SKM-1 treated with dmso at 0.1 percent for 144 hours (cell line): Measurements from ENCODE around the gene CIB1.
"Not testable (repeated sequence)": the region's sequence is repeated elsewhere in the genome, so short reads cannot be mapped to it uniquely, and the experiment has no call there.

ENCODE experiments used
- DNase-seq: peaks from one replicate; lab custom pipeline; 2025; ENCODE audit not compliant: unreplicated experiment; lab: John Stamatoyannopoulos, UW

Gene CIB1

DNA sequence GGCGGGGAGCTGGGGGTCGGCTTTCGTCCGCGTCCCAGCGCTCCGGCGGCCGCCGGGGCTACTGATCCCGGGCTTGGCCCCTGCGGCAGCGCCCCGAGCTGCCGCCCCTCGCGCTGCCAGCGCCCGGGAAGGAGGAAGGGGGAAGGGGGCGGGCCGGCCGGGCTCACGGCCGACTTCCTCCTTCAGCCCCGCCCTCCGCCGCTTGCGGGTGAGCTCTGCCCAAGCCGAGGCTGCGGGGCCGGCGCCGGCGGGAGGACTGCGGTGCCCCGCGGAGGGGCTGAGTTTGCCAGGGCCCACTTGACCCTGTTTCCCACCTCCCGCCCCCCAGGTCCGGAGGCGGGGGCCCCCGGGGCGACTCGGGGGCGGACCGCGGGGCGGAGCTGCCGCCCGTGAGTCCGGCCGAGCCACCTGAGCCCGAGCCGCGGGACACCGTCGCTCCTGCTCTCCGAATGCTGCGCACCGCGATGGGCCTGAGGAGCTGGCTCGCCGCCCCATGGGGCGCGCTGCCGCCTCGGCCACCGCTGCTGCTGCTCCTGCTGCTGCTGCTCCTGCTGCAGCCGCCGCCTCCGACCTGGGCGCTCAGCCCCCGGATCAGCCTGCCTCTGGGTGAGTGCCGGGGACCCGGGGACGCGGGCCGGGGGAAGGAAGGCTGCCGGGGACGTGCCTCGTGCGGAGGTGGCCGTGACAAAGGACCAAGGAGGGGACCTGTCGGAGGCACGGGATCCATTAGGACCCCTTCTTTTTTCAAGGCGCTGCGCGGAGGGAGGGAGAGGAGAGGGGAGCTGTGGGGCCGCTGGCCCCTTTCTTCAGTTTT is 32.4 kb downstream of the CIB1 start, which contains the start of gene SEMA4B:
SEMA4B (plus strand) TSS at position 201 of the 814 bp plus-strand sequence; CDS start at position 450, 249 bp downstream.
- DNase-seq: peak; percentile 61

DNA sequence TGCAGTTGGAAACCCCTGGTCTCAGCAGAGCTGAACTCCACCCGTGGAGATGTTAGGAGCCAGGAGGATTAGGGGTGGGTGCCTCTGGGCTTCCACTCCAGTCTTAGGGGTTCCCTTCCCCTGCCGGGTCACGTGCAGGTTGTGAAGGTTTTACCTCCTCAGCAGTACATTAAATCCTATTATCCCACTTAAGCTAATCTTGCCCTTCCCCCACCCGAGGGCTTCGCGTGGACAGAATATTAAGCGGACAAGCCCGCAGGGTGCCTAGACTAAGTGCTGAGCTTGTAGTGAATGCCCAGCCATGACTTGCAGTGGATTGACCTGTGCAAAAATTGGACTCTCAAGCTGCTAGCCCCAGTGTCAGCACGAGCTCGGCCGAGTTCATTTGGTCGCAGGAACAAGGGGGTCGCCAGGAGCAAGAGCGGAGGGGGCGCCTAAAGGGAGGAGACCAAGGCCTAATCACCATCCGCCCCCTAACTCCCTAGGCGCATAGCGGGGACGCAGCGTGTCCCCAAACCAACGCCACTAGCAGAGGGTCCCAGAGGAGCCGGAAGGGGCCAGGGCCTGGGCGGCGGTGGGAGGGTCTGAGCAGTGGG is 33.1 kb downstream of the CIB1 start:
- DNase-seq: no peak

DNA sequence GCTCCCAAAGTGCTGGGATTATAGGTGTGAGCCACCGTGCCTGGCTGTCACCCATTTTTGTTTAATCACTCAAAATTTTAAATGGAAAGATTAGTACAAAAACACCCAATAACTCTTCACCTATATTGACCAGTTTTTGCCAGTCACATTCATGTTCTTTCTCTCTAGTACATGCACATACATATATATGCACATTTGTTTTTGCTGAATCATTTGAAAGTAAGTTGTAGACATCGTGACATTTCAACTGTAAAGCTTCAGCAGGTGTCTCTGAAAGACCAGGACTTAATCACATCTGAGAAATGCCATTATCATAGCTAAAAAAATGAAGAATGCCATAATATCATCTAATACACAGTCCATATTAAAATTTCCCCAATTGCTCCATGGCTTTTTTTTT is 39.1 kb downstream of the CIB1 start:
- no peak for DNase-seq

DNA sequence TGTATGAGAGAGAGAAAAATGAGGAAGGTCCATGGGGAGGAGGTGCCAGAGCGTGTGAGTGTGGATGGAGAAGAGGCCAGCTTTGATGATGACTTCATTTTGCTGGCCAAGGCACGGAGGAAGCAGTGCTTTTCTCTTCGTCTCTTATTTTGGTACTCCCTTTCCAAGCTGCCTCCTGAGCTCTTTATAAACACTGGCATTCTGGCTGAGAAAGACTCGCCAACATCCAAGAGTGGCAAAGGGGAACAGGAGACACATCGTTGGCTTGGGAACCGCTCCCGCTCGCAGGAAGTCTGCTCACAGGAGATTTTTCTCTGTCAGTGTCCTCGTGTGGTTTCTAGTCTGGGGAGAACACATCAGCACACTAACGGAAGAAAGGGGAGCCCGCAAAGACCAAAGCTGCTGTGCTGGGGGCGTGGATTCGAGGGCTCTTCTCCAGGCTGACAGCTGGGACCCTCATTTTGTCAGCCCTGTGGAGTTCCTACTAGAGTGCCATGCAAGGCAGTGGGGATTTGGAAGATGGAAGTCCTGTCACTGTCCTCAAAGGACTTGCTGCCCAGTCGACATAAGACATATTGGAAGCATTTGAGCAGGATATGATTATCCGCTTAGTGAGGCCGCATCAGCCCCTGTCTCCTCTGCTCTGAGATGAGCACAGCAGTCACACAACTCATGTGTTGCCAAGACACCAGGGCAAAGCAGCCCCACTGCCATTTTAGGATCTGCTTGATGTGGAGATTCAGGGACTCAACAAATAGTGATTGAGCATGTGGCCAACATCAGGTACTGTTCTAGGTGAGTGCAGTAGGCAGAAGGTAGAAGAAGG is 40.6 kb downstream of the CIB1 start:
- DNase-seq: peak; percentile 33

DNA sequence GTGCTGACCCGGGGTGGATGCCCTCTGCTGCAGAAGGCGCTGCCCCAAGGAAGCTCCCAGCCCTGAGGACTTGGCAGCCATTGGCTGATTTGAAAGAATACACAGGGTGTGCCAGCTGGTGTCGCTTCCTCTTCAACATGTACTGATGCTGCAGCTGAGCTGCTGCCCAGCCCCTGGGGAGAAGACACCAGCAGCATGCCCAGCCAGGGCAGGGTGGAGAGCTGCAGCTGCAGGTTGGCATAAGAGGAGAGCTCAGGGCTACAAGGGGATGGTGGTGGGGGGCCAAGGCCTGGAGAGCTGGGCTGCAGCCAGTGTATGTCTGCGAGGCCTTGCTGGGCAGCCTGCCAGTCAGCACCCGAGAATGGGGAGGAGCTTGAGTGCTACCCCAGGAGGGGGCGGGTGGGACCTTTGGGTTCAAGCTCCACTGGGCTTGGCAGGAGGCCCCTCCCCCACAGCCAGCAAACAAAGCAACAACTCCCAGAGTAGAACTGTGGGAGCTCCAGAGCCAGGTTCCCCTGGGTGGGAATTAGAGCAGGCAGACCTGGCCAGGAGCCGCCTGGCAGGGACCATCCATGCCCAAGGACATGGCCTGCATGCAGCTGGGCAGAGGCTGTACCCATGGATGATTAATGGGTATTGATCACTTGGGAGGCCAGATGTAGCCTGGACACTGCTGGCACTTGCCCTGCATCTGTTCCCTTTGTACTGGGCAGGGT is 41.8 kb downstream of the CIB1 start:
- no peak for DNase-seq

DNA sequence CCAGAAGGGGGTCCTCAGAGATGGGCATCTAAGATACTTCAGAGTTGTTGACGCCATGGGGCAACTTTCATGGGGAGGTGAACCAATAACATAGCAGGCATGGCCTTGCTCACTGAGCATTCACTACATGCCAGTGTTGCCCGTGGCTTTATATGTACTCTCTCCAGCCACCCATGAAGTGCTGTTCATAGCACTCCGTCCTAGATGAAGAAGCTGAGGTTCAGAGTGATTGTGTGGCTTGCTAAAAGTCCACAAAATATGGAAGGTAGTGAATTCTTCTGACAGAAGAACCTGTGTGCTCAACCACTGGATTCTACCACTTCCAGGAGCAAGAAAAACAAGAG is 42.4 kb downstream of the CIB1 start:
- DNase-seq: no peak

DNA sequence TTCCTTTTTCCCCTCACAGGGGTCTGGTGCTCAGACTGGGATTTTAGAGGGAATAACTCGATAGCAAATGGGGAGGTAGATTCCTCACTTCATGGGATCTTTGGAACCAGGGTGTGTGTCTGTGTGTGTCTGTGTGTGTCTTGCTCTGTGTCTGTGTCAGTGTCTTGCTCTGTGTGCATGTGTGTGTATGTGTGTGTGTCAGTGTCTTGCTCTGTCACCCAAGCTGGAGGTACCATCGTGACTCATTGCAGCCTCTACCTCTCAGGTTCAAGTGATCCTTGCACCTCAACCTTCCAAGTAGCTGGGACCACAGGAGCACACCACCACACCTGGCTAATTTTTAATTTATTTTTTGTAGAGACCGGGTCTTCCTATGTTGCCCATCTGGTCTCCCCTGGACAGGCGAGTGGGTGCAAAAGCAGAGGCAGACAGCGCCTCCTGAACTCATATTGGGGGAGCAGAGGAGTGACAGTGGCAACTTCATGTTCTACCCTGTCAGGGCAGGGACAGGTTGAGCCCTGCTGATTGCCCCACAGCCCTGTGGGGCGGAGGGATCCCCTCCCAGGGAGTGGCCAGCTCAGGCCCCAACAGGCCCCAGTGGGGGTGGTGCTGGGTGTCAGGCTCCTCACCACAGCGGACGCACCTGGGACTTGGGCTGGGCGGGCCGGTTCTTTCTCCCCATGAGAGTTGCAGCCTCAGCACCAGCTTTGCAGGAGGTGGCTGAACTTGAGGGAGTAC is 43.0 kb downstream of the CIB1 start:
- DNase-seq: peak; percentile 6

DNA sequence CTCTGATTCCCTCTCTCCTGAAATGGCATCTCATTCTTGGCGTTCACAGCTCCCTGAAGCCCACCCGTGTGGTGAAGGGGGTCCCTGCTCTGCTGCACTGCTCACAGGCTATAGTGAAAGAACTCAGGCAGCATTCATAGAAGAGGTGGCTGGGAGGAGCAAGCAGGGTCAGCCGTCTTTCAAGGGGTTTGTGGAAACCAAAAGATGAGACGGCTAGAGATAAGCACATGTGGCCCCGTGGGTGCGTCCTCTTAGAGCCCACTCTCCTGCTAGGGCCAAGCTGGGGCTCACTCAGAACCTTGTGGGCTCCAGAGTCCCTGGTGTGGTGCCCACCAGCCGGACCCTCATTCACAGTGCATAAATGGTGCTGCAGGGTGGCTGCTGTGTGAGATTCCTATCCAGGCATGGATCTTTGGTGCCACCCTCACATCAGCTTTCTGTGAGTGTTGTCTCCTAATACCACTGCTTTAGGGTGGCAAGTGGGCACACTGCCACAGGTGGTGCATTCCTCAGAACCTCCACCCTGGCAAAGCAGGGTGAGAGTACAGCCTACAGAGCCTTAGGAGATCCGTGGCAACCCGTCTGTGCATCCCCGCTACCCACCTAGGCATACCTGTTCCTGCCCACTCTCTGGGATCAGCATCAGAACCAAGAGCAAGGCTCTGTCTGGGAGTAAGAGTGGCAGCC is 43.8 kb downstream of the CIB1 start:
- no peak for DNase-seq

DNA sequence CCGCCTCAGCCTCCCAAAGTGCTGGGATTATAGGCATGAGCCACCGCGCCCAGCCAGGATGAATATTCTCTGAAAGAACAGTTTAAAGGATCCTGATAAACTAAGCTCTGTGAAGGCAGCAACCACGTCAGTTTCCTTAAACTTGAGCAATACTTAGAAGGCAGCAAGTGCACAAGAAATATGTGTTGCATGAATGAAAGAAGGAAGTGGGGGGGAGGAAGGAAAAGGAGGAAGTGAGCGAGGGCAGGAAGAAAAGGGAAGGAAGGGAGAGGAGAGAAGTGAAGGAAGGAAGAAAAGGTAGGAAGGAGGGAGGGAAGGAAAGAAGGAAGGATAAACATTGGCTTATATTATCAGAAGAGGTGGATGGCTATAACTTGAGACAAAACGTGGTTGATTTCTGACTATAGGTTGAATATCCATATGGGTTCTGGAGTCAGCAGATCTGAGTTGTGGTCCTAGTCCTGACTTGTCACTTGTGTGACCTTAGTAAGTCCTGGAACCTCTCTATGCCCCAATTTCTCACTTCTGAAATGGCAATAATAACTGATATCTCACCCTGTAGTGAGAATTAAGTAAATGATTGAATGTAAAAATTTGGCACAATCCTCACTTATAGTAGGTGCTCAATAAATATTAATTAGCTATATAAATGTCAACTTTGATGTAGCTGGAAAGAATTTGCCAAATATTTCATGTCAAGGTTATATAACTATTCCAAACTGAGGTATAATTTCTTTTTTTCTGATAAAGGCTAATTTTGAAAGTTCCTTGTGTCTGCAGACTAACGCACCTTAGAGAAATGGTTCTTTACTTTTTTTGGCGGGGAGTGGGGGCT is 44.6 kb downstream of the CIB1 start:
- DNase-seq: peak; percentile 94

DNA sequence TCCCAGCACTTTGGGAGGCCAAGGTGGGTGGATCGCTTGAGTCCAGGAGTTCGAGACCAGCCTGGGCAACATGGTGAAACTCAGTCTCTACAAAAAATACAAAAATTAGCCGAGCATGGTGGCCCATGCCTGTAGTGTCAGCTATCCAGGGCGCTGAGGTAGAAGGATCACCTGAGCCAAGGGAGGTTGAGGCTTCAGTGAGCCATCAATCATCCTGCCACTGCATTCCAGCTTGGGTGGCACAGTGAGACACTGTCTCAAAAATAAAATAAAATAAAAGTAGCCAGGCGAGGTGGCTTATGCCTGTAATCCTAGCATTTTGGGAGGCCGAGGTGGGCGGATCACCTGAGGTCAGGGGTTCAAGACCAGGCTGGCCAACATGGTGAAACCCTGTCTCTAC is 45.7 kb downstream of the CIB1 start:
- not testable (repeated sequence) for DNase-seq

DNA sequence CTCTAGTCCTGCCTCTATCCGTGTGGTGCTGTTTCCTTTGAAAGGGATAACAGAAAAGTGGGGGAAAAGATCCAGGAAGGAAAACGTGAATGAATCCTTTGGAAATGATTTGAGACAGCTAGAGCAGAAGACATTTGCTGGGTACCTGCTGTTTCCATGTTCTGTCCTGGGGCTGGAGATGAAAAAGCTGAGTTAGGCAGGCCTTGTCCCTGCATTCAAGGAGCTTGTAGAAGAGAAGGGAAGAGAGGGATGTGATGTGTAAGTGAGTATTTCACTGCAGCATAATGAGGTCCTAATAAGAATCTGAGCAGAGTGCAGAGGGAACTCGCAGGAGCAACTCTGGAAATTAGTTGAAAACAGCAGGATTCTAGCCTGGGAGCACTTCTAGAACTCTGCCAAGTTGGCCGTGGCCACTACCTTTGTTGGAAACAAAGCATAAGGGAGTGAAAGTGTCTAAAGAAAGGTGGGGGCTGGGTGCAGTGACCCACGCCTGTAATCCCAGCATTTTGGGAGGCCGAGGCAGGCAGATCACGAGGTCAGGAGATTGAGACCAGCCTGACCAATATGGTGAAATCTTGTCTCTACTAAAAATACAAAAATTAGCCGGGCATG is 46.4 kb downstream of the CIB1 start:
- no peak for DNase-seq

DNA sequence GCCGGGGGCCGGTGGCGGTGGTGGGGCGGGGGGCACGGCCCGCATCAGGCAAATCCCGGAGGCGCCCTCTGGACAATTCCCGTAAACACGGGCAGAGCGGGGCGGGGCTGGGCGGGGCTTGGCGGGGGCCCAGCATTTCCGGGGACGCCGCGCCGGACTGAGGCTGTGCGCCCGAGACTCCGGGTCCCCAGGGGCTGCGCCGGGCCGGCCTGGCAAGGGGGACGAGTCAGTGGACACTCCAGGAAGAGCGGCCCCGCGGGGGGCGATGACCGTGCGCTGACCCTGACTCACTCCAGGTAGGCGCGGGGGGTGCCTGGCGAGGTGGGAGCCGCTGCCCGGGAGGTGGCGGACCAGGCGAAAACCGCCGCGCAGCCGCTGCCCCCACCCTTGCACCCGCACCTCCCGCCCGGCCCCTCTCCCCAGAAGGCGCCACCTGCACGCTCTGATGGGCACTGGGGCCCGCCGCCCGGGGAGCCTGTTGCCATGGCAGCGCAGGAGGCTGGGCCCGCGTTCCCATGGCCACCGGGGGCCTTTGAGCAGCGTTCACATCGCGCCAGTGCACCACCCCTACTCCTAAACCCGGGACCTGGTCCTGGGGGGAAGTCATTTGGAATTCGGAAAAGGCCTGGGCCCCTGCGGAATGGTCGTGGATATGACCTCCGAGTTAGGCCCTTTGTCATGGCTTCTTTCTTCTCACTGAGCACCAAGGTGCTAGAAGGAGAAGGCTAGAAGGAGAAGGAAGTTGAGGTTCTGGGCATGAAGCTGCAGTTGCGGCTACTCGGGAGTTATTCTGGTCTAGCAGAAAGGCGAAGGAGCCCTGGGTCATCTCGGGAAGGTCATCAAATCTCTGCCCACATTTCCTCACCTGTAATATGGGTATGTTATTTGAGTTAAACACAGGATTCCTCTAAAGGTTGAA is 48.7 kb downstream of the CIB1 start:
- DNase-seq: peak; percentile 69

DNA sequence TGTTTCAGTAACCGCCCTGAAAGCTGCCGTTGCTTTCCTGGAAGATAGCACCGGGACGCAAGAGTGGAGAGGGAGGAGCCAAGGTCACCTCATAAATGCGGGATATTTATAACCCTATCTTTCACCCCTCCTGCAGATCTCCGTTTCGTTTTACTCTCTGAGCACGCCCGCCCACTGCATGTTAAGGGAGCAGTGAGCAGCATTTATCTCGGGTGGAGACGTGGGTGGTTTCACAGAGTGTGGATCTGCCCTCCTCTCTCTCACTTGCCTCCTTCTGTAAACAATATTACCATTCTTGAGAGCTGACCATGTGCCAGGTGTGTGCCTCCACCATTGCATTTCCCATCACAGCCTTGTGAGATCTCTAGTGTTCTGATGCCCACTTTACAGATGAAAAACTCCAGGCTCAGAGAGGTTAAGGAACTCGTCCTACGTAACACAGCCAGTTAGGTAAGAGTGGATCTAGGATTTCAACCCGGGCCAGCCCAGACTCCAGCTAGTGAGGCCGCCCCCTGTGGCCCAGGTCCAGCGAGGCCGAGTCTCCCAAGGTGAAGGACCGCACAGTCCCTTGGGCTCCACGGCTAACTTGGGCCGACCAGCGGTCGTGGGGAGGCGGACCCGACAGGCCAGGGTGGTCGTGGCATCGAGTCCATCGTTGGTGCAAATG is 49.5 kb downstream of the CIB1 start:
- no peak for DNase-seq

DNA sequence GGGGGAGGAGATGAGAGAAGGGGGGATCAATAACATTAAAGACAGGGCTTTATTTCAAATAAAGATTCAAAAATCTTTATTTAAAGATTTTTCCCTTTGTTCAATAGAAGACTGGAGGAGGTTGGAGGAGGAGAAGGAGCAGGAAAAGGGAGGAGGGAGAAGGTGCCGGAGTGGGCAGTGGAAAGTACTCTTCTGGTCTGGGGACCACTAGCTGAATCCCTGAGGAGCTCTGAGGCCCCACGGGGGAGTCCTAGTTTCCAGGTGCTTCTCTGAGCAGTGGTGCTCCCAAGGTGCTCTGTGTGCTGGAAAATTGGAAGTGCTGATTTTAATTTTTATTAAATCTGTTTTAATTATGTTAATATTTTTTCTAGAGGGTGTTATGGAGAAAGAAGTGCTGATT is 52.0 kb downstream of the CIB1 start:
- DNase-seq: no peak
